RWPE1 (cell line): ENCODE results near the gene BPIFB1.

Experiments
- CTCF ChIA-PET: fragments of 350-600 bp; sonication (Branson Sonifier 250); formaldehyde crosslinking; extraction: SDS; loops from one replicate; lab custom pipeline; 2021; lab: Yijun Ruan, JAX
- POLR2A ChIA-PET: fragments of 400-600 bp; formaldehyde crosslinking; extraction: SDS; loops from one replicate; lab custom pipeline; 2020; ENCODE audit warnings: antibody characterized with exemption; ENCODE audit not compliant: low non-redundant PET; lab: Yijun Ruan, JAX
- DNase-seq: peaks from one replicate; pipeline ENCODE4 v3.0.0; 2012; ENCODE audit warnings: low spot score
- H3K27ac ChIP-seq: fragments of 450-650 bp; 2 replicates; pipeline ENCODE4 v1.5.1; 2017
- CTCF ChIP-seq: fragments of 450-650 bp; conservative IDR thresholded peaks from 2 replicates; pipeline ENCODE4 v1.5.1; 2017; ENCODE audit warnings: low read depth, mild to moderate bottlenecking

The BPIFB1 gene

GRCh38 chr20:33318096-33318429, 35.0 kb downstream of the BPIFB1 start:
- ChIA-PET POLR2A (no interaction called here), CTCF (interaction anchor here (0.6 kb wide), 1 partner anchor 178 kb away, joined by 4 read pairs; no protein-coding TSS in a partner anchor)
- no peak overlapping the region for H3K27ac ChIP-seq
- no peak for TF ChIP-seq CTCF
- DNase-seq: no peak

GRCh38 chr20:33320006-33320405, 37.0 kb downstream of the BPIFB1 start:
- DNase-seq: no peak
- ChIA-PET POLR2A (no interaction called here), CTCF (interaction anchor here (0.7 kb wide), 1 partner anchor 954 kb away, joined by 4 read pairs; no protein-coding TSS in a partner anchor)
- TF ChIP-seq CTCF: no peak
- no peak overlapping the region for H3K27ac ChIP-seq

- no peak for TF ChIP-seq CTCF
- POLR2A ChIA-PET: no interaction called here
- CTCF ChIA-PET: no interaction called here
- no peak for DNase-seq
- H3K27ac ChIP-seq: no peak overlapping the region
Measured at GRCh38 chr20:33322456-33322855, 39.4 kb downstream of the BPIFB1 start.

GRCh38 chr20:33323236-33323635, 40.2 kb downstream of the BPIFB1 start:
- ChIA-PET POLR2A (no interaction called here), CTCF (interaction anchor here (1.8 kb wide), 1 partner anchor 24 kb away, joined by 6 read pairs; no protein-coding TSS in a partner anchor)
- no peak for TF ChIP-seq CTCF
- DNase-seq: no peak
- H3K27ac ChIP-seq: no peak overlapping the region

GRCh38 chr20:33325350-33325749, 42.3 kb downstream of the BPIFB1 start:
- no peak for TF ChIP-seq CTCF
- ChIA-PET POLR2A (no interaction called here), CTCF (no interaction called here)
- H3K27ac ChIP-seq: no peak overlapping the region
- DNase-seq: no peak

GRCh38 chr20:33328157-33329137, 45.4 kb downstream of the BPIFB1 start:
- POLR2A ChIA-PET: no interaction called here
- CTCF ChIA-PET: interaction anchor here (0.6 to 0.7 kb wide), 5 partner anchors 232 to 1718 kb away, joined by 3 to 9 read pairs (median 4); no protein-coding TSS in a partner anchor
- no peak for TF ChIP-seq CTCF
- no peak for DNase-seq
- no peak overlapping the region for H3K27ac ChIP-seq
